ENCODE results near the gene SLC6A3.

SLC6A3 gene

GRCh38 chr5:1445313-1445688 is at the start of gene SLC6A3:
Gene SLC6A3 (minus strand): TSS chr5:1445440. CDS start chr5:1443197, 2,243 bp downstream.
- no peak for TF ChIP-seq ZFX (IDR thresholded peaks at IDR 0.05)
- no peak within 1 kb of the TSS for H3K27ac ChIP-seq

GRCh38 chr5:1493941-1494340 is 48.7 kb upstream of the SLC6A3 start:
- no peak overlapping the region for H3K27ac ChIP-seq
- TF ChIP-seq ZFX (IDR thresholded peaks at IDR 0.05) (no peak), CTCF (conservative IDR thresholded peaks at IDR 0.05) (no peak)

GRCh38 chr5:1493413-1493812 is 48.2 kb upstream of the SLC6A3 start:
- no peak overlapping the region for H3K27ac ChIP-seq
- no peak for TF ChIP-seq CTCF (conservative IDR thresholded peaks at IDR 0.05)
- no peak for TF ChIP-seq ZFX (IDR thresholded peaks at IDR 0.05)

GRCh38 chr5:1492757-1493156 is 47.5 kb upstream of the SLC6A3 start:
- no peak for TF ChIP-seq ZFX (IDR thresholded peaks at IDR 0.05)
- TF ChIP-seq CTCF (conservative IDR thresholded peaks at IDR 0.05) = no peak
- no peak overlapping the region for H3K27ac ChIP-seq

DNA sequence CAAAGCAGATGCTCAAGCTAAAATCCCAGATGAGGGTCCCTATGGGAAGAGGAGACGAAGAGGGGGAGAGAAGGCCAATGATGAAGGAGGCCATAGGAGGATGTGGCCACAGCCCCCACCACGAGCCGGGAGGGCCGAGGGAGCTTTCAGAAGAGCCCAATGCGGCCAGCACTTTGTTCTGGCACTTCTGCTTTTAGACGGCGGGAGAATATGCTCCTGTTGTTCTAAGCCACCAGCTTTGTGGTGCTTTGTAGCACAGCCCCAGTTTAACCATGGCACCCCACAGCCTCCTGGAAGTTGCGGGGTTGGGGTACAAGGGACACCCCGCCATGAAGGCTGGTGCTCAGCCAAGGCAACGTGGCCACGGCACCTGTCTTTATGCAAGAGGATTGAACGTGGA is 45.1 kb upstream of the SLC6A3 start:
- TF ChIP-seq CTCF (conservative IDR thresholded peaks at IDR 0.05) = no peak
- no peak overlapping the region for H3K27ac ChIP-seq

GRCh38 chr5:1489754-1490153 is 44.5 kb upstream of the SLC6A3 start:
- H3K27ac ChIP-seq = no peak overlapping the region
- TF ChIP-seq CTCF (conservative IDR thresholded peaks at IDR 0.05) (no peak), ZFX (IDR thresholded peaks at IDR 0.05) (no peak)

- H3K27ac ChIP-seq = no peak overlapping the region
- TF ChIP-seq ZFX (IDR thresholded peaks at IDR 0.05) = no peak
- no peak for TF ChIP-seq CTCF (conservative IDR thresholded peaks at IDR 0.05)
Observed at GRCh38 chr5:1488882-1489680, 43.8 kb upstream of the SLC6A3 start.

Data from C4-2B (cell line).